ENCODE results near the gene ZWILCH. TPM values are rescaled to one million over a fixed set of nuclear protein-coding genes. Genes with fewer than 3 reads are reported as not detected.

The ZWILCH gene
- total RNA-seq, 6 experiments from 2014 or later = 1.1 to 4.9 (median 2.5) TPM

GRCh38 chr15:66569461-66570137 lies 64.5 kb downstream of the ZWILCH start:
- DNase-seq (peak in 2 of 3 donors; percentile 24 to 30), ATAC-seq (no peak)
- Histone ChIP-seq H3K4me3 (no peak overlapping the region), H3K36me3 (no peaks in the 10 kb centered on the region), H3K27ac (no peak overlapping the region), H3K9me3 (no peaks in the 10 kb centered on the region), H3K4me1 (no peaks in the 10 kb centered on the region), H3K27me3 (no peaks in the 10 kb centered on the region)
- intact Hi-C loops (cut with DNase I) = no loop called here
- no peak for TF ChIP-seq POLR2A (IDR thresholded peaks at IDR 0.05)
- TF ChIP-seq, protein P1, sequence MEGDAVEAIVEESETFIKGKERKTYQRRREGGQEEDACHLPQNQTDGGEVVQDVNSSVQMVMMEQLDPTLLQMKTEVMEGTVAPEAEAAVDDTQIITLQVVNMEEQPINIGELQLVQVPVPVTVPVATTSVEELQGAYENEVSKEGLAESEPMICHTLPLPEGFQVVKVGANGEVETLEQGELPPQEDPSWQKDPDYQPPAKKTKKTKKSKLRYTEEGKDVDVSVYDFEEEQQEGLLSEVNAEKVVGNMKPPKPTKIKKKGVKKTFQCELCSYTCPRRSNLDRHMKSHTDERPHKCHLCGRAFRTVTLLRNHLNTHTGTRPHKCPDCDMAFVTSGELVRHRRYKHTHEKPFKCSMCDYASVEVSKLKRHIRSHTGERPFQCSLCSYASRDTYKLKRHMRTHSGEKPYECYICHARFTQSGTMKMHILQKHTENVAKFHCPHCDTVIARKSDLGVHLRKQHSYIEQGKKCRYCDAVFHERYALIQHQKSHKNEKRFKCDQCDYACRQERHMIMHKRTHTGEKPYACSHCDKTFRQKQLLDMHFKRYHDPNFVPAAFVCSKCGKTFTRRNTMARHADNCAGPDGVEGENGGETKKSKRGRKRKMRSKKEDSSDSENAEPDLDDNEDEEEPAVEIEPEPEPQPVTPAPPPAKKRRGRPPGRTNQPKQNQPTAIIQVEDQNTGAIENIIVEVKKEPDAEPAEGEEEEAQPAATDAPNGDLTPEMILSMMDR (IDR thresholded peaks at IDR 0.05) = no peak
- WGBS (ENCODE audit: insufficient coverage, low coverage, low lambda C conversion rate, missing lambda C conversion rate) = 71% methylated on average over 5 of the region's 9 CpGs

GRCh38 chr15:66570327-66570726 lies 65.2 kb downstream of the ZWILCH start:
- Histone ChIP-seq H3K4me1 (no peaks in the 10 kb centered on the region), H3K27me3 (no peaks in the 10 kb centered on the region), H3K36me3 (no peaks in the 10 kb centered on the region), H3K4me3 (no peak overlapping the region), H3K27ac (no peak overlapping the region), H3K9me3 (no peaks in the 10 kb centered on the region)
- intact Hi-C loops (cut with DNase I) = no loop called here
- no peak for ATAC-seq
- DNase-seq = peak in 2 of 3 donors; percentile 20 to 38
- TF ChIP-seq, protein P1 (IDR thresholded peaks at IDR 0.05) = no peak
- TF ChIP-seq POLR2A (IDR thresholded peaks at IDR 0.05) = no peak
- WGBS (ENCODE audit: insufficient coverage, low coverage, low lambda C conversion rate, missing lambda C conversion rate) = 57% methylated on average over 1 of the region's 3 CpGs

DNA sequence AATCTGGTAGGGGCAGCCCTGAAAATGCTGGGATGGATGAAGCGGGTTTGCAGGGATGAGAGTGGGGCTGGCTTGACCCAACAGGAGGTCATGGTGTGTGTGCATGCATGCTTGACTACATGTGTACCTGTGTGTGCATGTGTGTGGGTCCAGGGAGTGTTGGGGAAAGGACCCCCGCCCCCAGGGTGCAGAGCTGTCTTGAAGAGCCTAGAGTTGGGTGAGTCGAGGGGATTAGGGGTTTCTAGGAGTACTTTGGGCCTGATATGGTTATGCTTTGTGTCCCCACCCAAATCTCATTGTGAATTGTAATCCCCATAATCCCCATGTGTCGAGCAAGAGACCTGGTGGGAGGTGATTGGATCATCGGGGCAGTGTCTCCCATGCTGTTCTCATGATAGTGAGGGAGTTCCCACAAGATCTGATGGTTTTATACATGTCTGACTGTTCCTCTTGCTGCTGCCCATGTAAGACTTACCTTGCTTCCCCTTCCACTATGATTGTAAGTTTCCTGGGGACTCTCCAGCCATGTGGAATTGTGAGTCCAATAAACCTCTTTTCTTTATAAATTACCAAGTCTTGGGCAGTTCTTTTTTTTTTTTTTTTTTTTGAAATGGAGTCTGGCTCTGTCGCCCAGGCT lies 65.8 kb downstream of the ZWILCH start:
- WGBS (ENCODE audit: insufficient coverage, low coverage, low lambda C conversion rate, missing lambda C conversion rate) = 50% methylated on average over 2 of the region's 6 CpGs
- intact Hi-C loops (cut with DNase I) = no loop called here
- ATAC-seq = no peak

GRCh38 chr15:66572146-66572545 lies 67.0 kb downstream of the ZWILCH start:
- no peaks in the 10 kb centered on the region for H3K9me3 ChIP-seq
- TF ChIP-seq POLR2A (IDR thresholded peaks at IDR 0.05) = no peak
- TF ChIP-seq, protein P1 (IDR thresholded peaks at IDR 0.05) = no peak
- DNase-seq (peak in 2 of 3 donors; percentile 14 to 17), ATAC-seq (no peak)
- no peaks in the 10 kb centered on the region for H3K36me3 ChIP-seq
- no peaks in the 10 kb centered on the region for H3K27me3 ChIP-seq
- intact Hi-C loops (cut with DNase I) = no loop called here
- 93% methylated on average over 3 of the region's 4 CpGs for WGBS (ENCODE audit: insufficient coverage, low coverage, low lambda C conversion rate, missing lambda C conversion rate)
- no peak overlapping the region for H3K27ac ChIP-seq
- H3K4me1 ChIP-seq = no peaks in the 10 kb centered on the region
- H3K4me3 ChIP-seq = no peak overlapping the region

More for the DNA sequence above, 65.8 kb downstream of the ZWILCH start:
- TF ChIP-seq, protein P1 (IDR thresholded peaks at IDR 0.05) = no peak
- TF ChIP-seq POLR2A (IDR thresholded peaks at IDR 0.05) = no peak
- DNase-seq = peak in 2 of 3 donors; percentile 23 to 27
- H3K4me3 ChIP-seq = no peak overlapping the region
- H3K27me3 ChIP-seq = no peaks in the 10 kb centered on the region
- no peaks in the 10 kb centered on the region for H3K9me3 ChIP-seq
- H3K27ac ChIP-seq = no peak overlapping the region
- no peaks in the 10 kb centered on the region for H3K36me3 ChIP-seq
- H3K4me1 ChIP-seq = no peaks in the 10 kb centered on the region
